ENCODE data around the gene POLR3B.
"Not testable (repeated sequence)": the region's sequence is repeated elsewhere in the genome, so short reads cannot be mapped to it uniquely, and the experiment has no call there.

Gene POLR3B

GRCh38 chr12:106364261-106364660 lies 6.7 kb downstream of the POLR3B start:
- peaks cover 7% of the 10 kb centered on the region for H3K36me3 Mint-ChIP-seq
- no peak overlapping the region for H3K4me3 Mint-ChIP-seq
- no peaks in the 10 kb centered on the region for H3K27me3 Mint-ChIP-seq
- H3K9me3 Mint-ChIP-seq = no peaks in the 10 kb centered on the region
- no peak overlapping the region for H3K27ac Mint-ChIP-seq
- no peaks in the 10 kb centered on the region for H3K4me1 Mint-ChIP-seq

GRCh38 chr12:106369624-106370346 lies 12.2 kb downstream of the POLR3B start:
- H3K4me3 Mint-ChIP-seq = no peak overlapping the region
- no peak overlapping the region for H3K27ac Mint-ChIP-seq
- no peaks in the 10 kb centered on the region for H3K27me3 Mint-ChIP-seq
- peaks cover 32% of the 10 kb centered on the region for H3K36me3 Mint-ChIP-seq
- no peaks in the 10 kb centered on the region for H3K9me3 Mint-ChIP-seq
- H3K4me1 Mint-ChIP-seq = no peaks in the 10 kb centered on the region

GRCh38 chr12:106378788-106379187 lies 21.2 kb downstream of the POLR3B start:
- Mint-ChIP-seq H3K36me3 (peaks cover 41% of the 10 kb centered on the region), H3K9me3 (no peaks in the 10 kb centered on the region), H3K27ac (peak overlapping the region; percentile 18), H3K27me3 (no peaks in the 10 kb centered on the region), H3K4me1 (peaks cover 14% of the 10 kb centered on the region), H3K4me3 (peak overlapping the region; percentile 27)

GRCh38 chr12:106380954-106381353 lies 23.4 kb downstream of the POLR3B start:
- Mint-ChIP-seq H3K27ac (no peak overlapping the region), H3K4me3 (no peak overlapping the region), H3K27me3 (no peaks in the 10 kb centered on the region), H3K36me3 (peaks cover 32% of the 10 kb centered on the region), H3K4me1 (peaks cover 14% of the 10 kb centered on the region), H3K9me3 (no peaks in the 10 kb centered on the region)

GRCh38 chr12:106381866-106382265 lies 24.3 kb downstream of the POLR3B start:
- Mint-ChIP-seq H3K4me1 (peaks cover 14% of the 10 kb centered on the region), H3K36me3 (peaks cover 29% of the 10 kb centered on the region)
- not testable (repeated sequence) for H3K27ac Mint-ChIP-seq, H3K9me3 Mint-ChIP-seq, H3K27me3 Mint-ChIP-seq, H3K4me3 Mint-ChIP-seq

- no peak overlapping the region for H3K4me3 Mint-ChIP-seq
- H3K9me3 Mint-ChIP-seq = no peaks in the 10 kb centered on the region
- H3K4me1 Mint-ChIP-seq = no peaks in the 10 kb centered on the region
- H3K36me3 Mint-ChIP-seq = peaks cover 14% of the 10 kb centered on the region
- H3K27me3 Mint-ChIP-seq = no peaks in the 10 kb centered on the region
- H3K27ac Mint-ChIP-seq = no peak overlapping the region
Measured at GRCh38 chr12:106386813-106387535, 29.4 kb downstream of the POLR3B start.

- no peak overlapping the region for H3K4me3 Mint-ChIP-seq
- H3K36me3 Mint-ChIP-seq = peaks cover 9% of the 10 kb centered on the region
- no peaks in the 10 kb centered on the region for H3K4me1 Mint-ChIP-seq
- no peak overlapping the region for H3K27ac Mint-ChIP-seq
- H3K27me3 Mint-ChIP-seq = no peaks in the 10 kb centered on the region
- H3K9me3 Mint-ChIP-seq = no peaks in the 10 kb centered on the region
Measured at GRCh38 chr12:106387848-106388377, 30.4 kb downstream of the POLR3B start.

GRCh38 chr12:106389151-106389550 lies 31.6 kb downstream of the POLR3B start:
- Mint-ChIP-seq H3K9me3 (no peaks in the 10 kb centered on the region), H3K36me3 (peaks cover 12% of the 10 kb centered on the region), H3K27me3 (no peaks in the 10 kb centered on the region), H3K4me1 (no peaks in the 10 kb centered on the region), H3K4me3 (no peak overlapping the region), H3K27ac (no peak overlapping the region)

- no peaks in the 10 kb centered on the region for H3K27me3 Mint-ChIP-seq
- H3K9me3 Mint-ChIP-seq = no peaks in the 10 kb centered on the region
- no peak overlapping the region for H3K27ac Mint-ChIP-seq
- no peak overlapping the region for H3K4me3 Mint-ChIP-seq
- peaks cover 30% of the 10 kb centered on the region for H3K36me3 Mint-ChIP-seq
- peaks cover 3% of the 10 kb centered on the region for H3K4me1 Mint-ChIP-seq
Measured at GRCh38 chr12:106392759-106393158, 35.2 kb downstream of the POLR3B start.

- no peaks in the 10 kb centered on the region for H3K27me3 Mint-ChIP-seq
- H3K27ac Mint-ChIP-seq = no peak overlapping the region
- peaks cover 9% of the 10 kb centered on the region for H3K36me3 Mint-ChIP-seq
- no peaks in the 10 kb centered on the region for H3K9me3 Mint-ChIP-seq
- H3K4me1 Mint-ChIP-seq = peaks cover 3% of the 10 kb centered on the region
- no peak overlapping the region for H3K4me3 Mint-ChIP-seq
Measured at GRCh38 chr12:106409878-106410277, 52.3 kb downstream of the POLR3B start.

- no peaks in the 10 kb centered on the region for H3K27me3 Mint-ChIP-seq
- H3K36me3 Mint-ChIP-seq = peaks cover 17% of the 10 kb centered on the region
- no peaks in the 10 kb centered on the region for H3K4me1 Mint-ChIP-seq
- H3K9me3 Mint-ChIP-seq = no peaks in the 10 kb centered on the region
- no peak overlapping the region for H3K4me3 Mint-ChIP-seq
- no peak overlapping the region for H3K27ac Mint-ChIP-seq
Measured at GRCh38 chr12:106412563-106412962, 55.0 kb downstream of the POLR3B start.

- H3K27me3 Mint-ChIP-seq = no peaks in the 10 kb centered on the region
- H3K9me3 Mint-ChIP-seq = no peaks in the 10 kb centered on the region
- H3K36me3 Mint-ChIP-seq = peaks cover 20% of the 10 kb centered on the region
- no peaks in the 10 kb centered on the region for H3K4me1 Mint-ChIP-seq
- no peak overlapping the region for H3K27ac Mint-ChIP-seq
- no peak overlapping the region for H3K4me3 Mint-ChIP-seq
Measured at GRCh38 chr12:106415134-106415533, 57.6 kb downstream of the POLR3B start.

- Mint-ChIP-seq H3K4me3 (no peak overlapping the region), H3K9me3 (no peaks in the 10 kb centered on the region), H3K4me1 (no peaks in the 10 kb centered on the region), H3K27ac (no peak overlapping the region), H3K36me3 (peaks cover 21% of the 10 kb centered on the region), H3K27me3 (no peaks in the 10 kb centered on the region)
Measured at GRCh38 chr12:106416273-106416672, 58.7 kb downstream of the POLR3B start.

GRCh38 chr12:106417926-106418910 lies 60.7 kb downstream of the POLR3B start:
- no peak overlapping the region for H3K4me3 Mint-ChIP-seq
- H3K9me3 Mint-ChIP-seq = no peaks in the 10 kb centered on the region
- H3K36me3 Mint-ChIP-seq = peaks cover 25% of the 10 kb centered on the region
- H3K27ac Mint-ChIP-seq = no peak overlapping the region
- H3K4me1 Mint-ChIP-seq = no peaks in the 10 kb centered on the region
- no peaks in the 10 kb centered on the region for H3K27me3 Mint-ChIP-seq

- Mint-ChIP-seq H3K4me3 (no peak overlapping the region), H3K4me1 (no peaks in the 10 kb centered on the region), H3K27ac (no peak overlapping the region), H3K9me3 (no peaks in the 10 kb centered on the region), H3K36me3 (peaks cover 28% of the 10 kb centered on the region), H3K27me3 (no peaks in the 10 kb centered on the region)
Measured at GRCh38 chr12:106418970-106419369, 61.4 kb downstream of the POLR3B start.
